ENCODE measurements around the gene ERMP1.

DNA sequence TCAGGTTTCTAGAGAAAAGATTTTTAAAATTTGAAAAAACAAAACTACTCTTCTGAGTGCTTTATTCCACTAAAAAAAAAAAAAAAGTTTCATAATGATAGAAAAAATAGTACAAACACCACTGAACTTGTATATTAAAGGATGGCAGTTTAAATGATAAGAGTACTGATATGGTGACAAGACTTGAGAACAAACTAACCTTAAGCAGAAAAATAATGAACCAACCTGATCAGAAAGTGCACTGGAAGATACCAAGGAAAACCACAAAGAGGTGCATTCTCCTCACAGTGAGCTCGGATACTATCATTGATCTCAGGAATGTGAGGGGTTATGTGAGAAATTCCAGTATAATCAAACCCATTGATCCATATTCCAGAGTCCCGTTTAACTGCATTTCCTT is 34.3 kb downstream of the ERMP1 start:
- no peak for TF ChIP-seq EZH2 (IDR thresholded peaks at IDR 0.05; ENCODE audit: borderline replicate concordance, low read length)
- TF ChIP-seq, protein P1, sequence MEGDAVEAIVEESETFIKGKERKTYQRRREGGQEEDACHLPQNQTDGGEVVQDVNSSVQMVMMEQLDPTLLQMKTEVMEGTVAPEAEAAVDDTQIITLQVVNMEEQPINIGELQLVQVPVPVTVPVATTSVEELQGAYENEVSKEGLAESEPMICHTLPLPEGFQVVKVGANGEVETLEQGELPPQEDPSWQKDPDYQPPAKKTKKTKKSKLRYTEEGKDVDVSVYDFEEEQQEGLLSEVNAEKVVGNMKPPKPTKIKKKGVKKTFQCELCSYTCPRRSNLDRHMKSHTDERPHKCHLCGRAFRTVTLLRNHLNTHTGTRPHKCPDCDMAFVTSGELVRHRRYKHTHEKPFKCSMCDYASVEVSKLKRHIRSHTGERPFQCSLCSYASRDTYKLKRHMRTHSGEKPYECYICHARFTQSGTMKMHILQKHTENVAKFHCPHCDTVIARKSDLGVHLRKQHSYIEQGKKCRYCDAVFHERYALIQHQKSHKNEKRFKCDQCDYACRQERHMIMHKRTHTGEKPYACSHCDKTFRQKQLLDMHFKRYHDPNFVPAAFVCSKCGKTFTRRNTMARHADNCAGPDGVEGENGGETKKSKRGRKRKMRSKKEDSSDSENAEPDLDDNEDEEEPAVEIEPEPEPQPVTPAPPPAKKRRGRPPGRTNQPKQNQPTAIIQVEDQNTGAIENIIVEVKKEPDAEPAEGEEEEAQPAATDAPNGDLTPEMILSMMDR (IDR thresholded peaks at IDR 0.05; ENCODE audit: low read length), result no peak
